ENCODE data around the gene ZNF30. TPM values are rescaled to one million over a fixed set of nuclear protein-coding genes. Genes with fewer than 3 reads are reported as not detected.

Gene ZNF30
- total and polyA plus RNA-seq, 2 donors (not counting 1 experiment from before 2014, with no cell fraction given): 3.3 TPM

DNA sequence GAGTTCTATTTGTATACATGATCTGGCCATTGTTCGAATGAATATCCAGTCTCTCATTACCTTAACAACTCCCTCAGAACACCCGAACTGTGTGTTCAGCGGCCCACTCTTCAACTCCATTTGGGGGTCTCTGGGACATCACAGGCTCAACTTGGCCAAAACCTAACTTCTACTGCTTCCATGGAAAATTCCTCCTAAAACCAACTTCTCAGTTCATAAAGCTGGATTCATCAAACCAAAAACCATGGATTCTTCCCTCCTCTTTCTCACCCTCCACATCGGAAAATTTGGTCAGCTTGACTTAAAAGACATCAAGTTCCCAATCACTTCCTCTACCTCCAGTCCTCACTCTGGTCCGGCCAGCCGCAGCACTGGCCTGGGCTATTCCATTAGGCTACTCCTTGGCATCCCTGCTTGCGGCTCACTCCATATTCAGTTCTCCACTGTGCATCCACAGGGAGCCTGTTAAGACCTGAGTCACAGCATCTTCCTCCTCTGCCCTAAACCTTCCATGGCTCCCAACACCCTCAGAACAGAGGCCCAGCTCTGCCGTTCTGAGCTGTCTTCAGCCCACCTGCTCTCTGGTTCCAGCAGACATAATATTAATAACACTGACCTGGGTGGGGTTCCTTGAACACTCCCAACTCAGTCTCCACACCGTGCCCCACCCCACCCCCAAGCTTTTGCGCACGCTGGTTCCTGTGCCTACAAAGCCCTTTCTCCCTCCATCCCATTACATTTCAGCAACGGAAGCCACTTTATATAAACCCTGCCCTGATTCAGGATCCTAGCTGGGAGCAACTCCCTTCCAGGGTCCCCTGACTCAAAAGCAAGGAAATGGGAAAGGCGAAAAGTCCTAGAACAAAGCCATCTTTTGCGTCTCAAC lies 36.2 kb downstream of the ZNF30 start:
- ChIA-PET CTCF (interaction anchor here (1.7 to 3.5 kb wide), 3 partner anchors 10 to 124 kb away, joined by 3 to 12 read pairs (median 6); no protein-coding TSS in a partner anchor), POLR2A (interaction anchor here (1.1 kb wide), 1 partner anchor 286 kb away, joined by 3 read pairs; the partner anchor contains the start of gene ZNF302)
- Mint-ChIP-seq H3K4me3 (peak overlapping the region; percentile 90), H3K27me3 (peaks cover 2% of the 10 kb centered on the region), H3K9me3 (ENCODE audit: insufficient read depth) (peaks cover 13% of the 10 kb centered on the region), H3K4me1 (peaks cover 29% of the 10 kb centered on the region), H3K27ac (peak overlapping the region; percentile 64)
- no peaks in the 10 kb centered on the region for H4K20me1 ChIP-seq (ENCODE audit: control insufficient read depth, insufficient read depth, low read length, poor library complexity, severe bottlenecking)
- DNase-seq (peak; percentile 19), ATAC-seq (ENCODE audit: low read depth) (no peak)
- peak overlapping the region; percentile 41 to 86 (median 82) for H3K4me3 ChIP-seq (ENCODE audit: control extremely low read depth in 1 of 5, extremely low read depth in 1 of 5, insufficient read depth in 1 of 5, low read depth in 2 of 5, low read length in 4 of 5)
- WGBS (ENCODE audit: insufficient coverage): 32% methylated on average over 13 of the region's 14 CpGs
- H3K79me2 ChIP-seq (ENCODE audit: control insufficient read depth, insufficient read depth, low read length): peaks cover 33% of the 10 kb centered on the region
- H3K36me3 ChIP-seq (replicated peaks in 1 of 2; ENCODE audit: control extremely low read depth in 1 of 2, control insufficient read depth in 1 of 2, extremely low read depth in 1 of 2, insufficient read depth in 2 of 2, low read length in 1 of 2): peaks cover 10 to 30% of the 10 kb centered on the region in 2 experiments
- TF ChIP-seq, protein P1, sequence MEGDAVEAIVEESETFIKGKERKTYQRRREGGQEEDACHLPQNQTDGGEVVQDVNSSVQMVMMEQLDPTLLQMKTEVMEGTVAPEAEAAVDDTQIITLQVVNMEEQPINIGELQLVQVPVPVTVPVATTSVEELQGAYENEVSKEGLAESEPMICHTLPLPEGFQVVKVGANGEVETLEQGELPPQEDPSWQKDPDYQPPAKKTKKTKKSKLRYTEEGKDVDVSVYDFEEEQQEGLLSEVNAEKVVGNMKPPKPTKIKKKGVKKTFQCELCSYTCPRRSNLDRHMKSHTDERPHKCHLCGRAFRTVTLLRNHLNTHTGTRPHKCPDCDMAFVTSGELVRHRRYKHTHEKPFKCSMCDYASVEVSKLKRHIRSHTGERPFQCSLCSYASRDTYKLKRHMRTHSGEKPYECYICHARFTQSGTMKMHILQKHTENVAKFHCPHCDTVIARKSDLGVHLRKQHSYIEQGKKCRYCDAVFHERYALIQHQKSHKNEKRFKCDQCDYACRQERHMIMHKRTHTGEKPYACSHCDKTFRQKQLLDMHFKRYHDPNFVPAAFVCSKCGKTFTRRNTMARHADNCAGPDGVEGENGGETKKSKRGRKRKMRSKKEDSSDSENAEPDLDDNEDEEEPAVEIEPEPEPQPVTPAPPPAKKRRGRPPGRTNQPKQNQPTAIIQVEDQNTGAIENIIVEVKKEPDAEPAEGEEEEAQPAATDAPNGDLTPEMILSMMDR (IDR thresholded peaks at IDR 0.05): no peak
- no peak for TF ChIP-seq EZH2 (IDR thresholded peaks at IDR 0.05; ENCODE audit: borderline replicate concordance, insufficient read depth, low read depth, low read length, poor library complexity, severe bottlenecking)
- H3K9ac ChIP-seq (ENCODE audit: low read length): peak overlapping the region; percentile 92
- peaks cover 0 to 59% (median 30%) of the 10 kb centered on the region in 3 donors for H3K9me3 ChIP-seq (ENCODE audit: control extremely low read depth in 1 of 3, control insufficient read depth in 2 of 3, insufficient read depth in 1 of 3, low read length in 2 of 3)
- intact Hi-C loops (cut with micrococcal nuclease): no loop called here
- peaks cover 17 to 20% of the 10 kb centered on the region in 2 donors for H3K4me1 ChIP-seq (ENCODE audit: control insufficient read depth in 2 of 2, insufficient read depth in 2 of 2, low read length in 2 of 2)
- H3K4me2 ChIP-seq (replicated peaks; ENCODE audit: low read depth, low read length, poor library complexity, severe bottlenecking): peak overlapping the region; percentile 97
- H3K27me3 ChIP-seq (replicated peaks in 1 of 4; ENCODE audit: control extremely low read depth in 1 of 4, control insufficient read depth in 3 of 4, insufficient read depth in 4 of 4, low read length in 3 of 4): peaks cover 0 to 3% (median 0%) of the 10 kb centered on the region in 4 experiments
- H3K27ac ChIP-seq (ENCODE audit: low read length in 2 of 2): peak overlapping the region in 1 of 2 donors; percentile 67
- peak overlapping the region; percentile 95 for H2AFZ ChIP-seq (ENCODE audit: insufficient read depth, low read depth, low read length, poor library complexity, severe bottlenecking)

Measured in B cell (primary cell).